ENCODE data around the gene TMEM170A. TPM values are rescaled to one million over a fixed set of nuclear protein-coding genes. Genes with fewer than 3 reads are reported as not detected.
"Not testable (repeated sequence)": the region's sequence is repeated elsewhere in the genome, so short reads cannot be mapped to it uniquely, and the experiment has no call there.

Gene TMEM170A
- total RNA-seq, 4 donors from 2014 or later = 22.4 to 38.3 (median 29.8) TPM

- no peak for TF ChIP-seq CTCF (IDR thresholded peaks at IDR 0.05)
- ATAC-seq (ENCODE audit: low FRiP score) = no peak
- no peak for DNase-seq (ENCODE audit: low spot score)
Observed at GRCh38 chr16:75458439-75458838, 6.0 kb downstream of the TMEM170A start.

DNA sequence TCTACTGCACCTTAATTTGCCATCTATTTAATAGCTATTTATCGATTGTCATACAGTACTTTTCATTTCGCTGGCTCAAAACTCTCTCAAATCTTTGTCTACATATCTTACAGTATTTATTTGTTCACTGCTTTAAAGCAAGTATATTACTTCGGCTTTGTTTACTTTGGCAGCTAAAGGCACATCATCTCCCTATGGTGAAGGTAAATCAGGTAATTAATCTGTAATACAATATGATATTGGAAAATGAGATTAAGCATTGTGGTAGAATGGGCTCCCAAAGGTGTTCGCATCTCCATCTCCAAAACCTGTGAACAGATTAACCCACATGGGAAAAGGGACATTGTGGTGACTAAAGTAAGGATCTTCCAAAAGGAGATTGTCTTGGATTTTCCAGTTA is 6.5 kb downstream of the TMEM170A start:
- ATAC-seq (ENCODE audit: low FRiP score) (no peak), DNase-seq (ENCODE audit: low spot score) (no peak)
- no peak for TF ChIP-seq CTCF (IDR thresholded peaks at IDR 0.05)

DNA sequence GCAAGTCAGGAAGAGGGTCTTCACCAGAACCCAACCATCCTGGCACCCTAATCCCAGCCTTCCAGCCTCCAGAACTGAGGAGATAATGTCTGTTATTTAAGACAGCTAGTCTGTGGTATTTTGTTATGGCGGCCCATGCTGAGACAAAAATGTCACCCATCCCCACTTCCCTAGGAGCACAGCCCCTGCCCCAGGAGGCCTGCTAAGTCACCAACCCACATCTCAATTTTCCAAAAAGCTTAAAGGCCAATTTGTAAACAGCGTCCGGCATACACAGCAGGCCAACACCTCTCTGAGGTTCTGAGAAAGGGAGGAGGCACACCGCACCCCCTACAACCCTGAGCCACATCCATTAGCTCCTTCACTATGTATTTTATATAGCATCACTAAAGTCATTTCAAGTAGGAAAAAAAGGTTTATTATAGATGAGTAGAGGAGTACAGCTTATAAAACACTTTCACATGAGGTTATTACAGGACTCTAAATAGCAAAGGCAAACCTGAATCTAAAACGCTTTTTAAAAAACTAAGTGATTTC is 6.9 kb downstream of the TMEM170A start:
- TF ChIP-seq CTCF (IDR thresholded peaks at IDR 0.05) = no peak
- DNase-seq (ENCODE audit: low spot score) = no peak
- ATAC-seq (ENCODE audit: low FRiP score) = no peak

DNA sequence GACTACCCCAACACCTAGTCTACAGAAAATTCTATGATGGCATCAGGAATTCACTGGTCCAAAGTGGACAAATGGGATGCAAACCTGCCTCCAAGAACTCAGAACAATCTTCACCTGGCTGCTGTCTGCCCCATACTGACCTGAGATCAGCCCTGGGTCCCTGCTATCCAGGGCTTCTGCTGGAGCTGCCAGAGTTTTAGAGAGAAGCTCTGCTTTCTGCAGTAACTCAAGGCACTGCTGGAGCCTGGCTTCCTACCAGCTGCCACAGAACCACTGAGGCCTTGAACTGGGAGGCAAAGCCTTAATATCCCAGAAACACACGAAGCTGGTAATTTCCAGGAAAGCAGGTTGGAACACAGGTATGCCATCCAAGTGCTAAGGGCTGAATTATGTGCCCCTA is 7.5 kb downstream of the TMEM170A start:
- TF ChIP-seq CTCF (IDR thresholded peaks at IDR 0.05) = no peak
- ATAC-seq (ENCODE audit: low FRiP score) (no peak), DNase-seq (ENCODE audit: low spot score) (no peak)

DNA sequence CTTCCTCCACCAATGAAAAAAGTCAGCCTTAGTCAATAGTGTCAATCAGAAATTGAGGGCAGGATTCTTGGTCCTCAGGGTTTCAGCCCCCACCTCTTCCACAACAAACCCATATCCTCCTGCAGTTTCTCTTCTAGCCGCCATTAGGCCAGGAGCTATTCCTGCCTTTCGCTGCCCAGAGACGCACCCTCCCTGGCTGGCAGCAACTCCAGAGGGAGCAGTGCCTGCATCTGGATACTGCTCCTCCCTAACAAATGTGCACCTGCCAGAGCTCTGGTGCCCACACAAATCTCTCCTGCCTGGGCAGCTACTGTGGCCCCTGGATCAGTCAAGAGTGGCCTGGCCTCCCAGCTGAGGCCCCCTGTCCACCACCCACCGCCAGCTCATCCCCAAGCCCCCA is 8.0 kb downstream of the TMEM170A start:
- not testable (repeated sequence) for ATAC-seq (ENCODE audit: low FRiP score); DNase-seq (ENCODE audit: low spot score)

GRCh38 chr16:75455677-75456076 is 8.8 kb downstream of the TMEM170A start:
- no peak for ATAC-seq (ENCODE audit: low FRiP score)
- no peak for DNase-seq (ENCODE audit: low spot score)
- TF ChIP-seq CTCF (IDR thresholded peaks at IDR 0.05) = no peak

- DNase-seq (ENCODE audit: low spot score) = no peak
- no peak for TF ChIP-seq CTCF (IDR thresholded peaks at IDR 0.05)
- no peak for ATAC-seq (ENCODE audit: low FRiP score)
Observed at GRCh38 chr16:75452464-75453190, 11.9 kb downstream of the TMEM170A start.

All from omental fat pad (tissue), 4 donors.